NOMO-1 treated with dmso at 0.1 percent for 144 hours (cell line): ENCODE results near the gene AFAP1L2.

Source experiments
- DNase-seq: peaks from one replicate; lab custom pipeline; 2025; ENCODE audit not compliant: unreplicated experiment; lab: John Stamatoyannopoulos, UW

Gene AFAP1L2

DNA sequence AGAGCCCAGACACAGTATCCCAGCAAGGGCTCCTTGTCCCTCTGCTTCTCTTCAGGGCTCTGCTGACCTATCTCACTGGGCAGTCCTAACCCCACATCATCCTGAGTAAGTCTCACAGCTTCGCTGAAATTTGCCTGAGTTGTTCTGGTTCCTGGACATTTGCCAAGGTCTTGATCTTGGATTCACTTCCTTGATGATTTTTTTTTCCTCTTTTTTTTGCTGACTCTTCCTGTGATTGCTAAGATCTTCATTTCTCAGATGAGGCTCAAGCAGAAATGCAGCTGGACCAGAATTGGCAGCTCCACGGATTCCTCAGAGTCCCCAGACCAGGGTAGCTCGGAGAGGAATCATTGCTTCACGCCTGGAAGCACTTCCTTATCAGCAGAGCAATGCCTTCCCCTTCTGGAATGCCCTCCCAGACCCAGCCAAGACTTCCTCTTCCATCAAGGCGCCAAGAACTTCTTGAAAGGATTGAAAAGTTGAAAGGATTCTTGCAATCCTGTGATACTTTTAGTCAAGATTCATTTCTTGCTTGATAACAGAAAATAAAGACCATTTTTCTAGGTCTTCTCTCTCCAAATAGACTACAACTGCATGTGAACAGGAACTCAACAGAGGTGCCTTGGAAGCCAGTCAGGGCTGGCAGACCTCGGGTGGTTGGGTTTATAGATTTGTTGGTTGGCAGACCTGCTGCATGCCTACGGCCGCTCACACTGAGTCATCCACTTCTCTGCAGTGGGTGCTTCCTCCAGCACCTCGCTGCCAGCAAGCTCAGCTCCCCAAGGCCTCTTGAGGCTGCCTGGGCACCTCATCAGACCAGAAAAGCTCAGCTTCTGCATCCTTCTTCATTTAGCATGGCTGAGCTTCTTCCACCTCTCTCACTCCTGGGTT, 8.8 kb upstream of the AFAP1L2 start:
- no peak for DNase-seq

DNA sequence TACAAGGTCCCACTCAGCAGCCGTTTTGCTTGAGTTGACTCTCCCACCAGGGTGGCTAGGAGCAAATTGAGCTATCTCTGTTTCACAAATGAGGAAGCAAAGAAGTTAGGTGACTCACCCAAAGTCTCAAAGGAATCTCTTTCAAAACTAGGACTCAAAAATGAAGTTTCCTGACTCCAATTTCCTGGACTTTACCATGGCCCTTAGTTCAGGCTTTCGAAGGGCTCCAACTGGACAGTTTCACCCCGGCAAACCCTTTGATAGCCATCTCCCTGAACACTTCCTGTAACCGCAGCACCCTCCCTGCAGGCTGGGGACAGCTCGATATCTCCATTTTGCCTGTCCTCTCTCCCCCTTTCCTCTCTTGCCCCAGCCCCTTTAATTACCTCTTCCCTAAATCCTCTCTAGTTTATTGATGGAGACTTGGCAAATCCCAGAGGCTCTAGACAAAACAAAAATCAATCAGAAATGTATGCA, 4.7 kb upstream of the AFAP1L2 start:
- no peak for DNase-seq

GRCh38 chr10:114408112-114408967, 4.0 kb upstream of the AFAP1L2 start:
- DNase-seq = no peak

GRCh38 chr10:114406455-114406854, 2.2 kb upstream of the AFAP1L2 start:
- no peak for DNase-seq

DNA sequence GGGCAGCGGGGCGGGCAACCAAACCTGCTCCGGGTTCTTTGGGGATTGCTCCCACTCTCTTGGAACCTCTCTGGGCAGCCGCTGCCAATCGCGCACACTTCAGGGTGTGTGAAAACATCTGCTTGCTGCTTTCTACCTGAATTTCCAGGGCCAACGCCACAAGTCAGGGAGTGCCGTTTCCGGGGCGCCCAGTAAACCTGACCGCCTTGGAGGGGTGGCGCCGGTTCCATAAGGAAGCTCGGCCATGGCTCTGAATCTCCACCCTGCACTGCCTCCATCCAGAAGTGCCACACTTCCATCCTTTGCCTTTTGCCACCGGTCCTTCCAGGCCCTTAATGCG, 679 bp upstream of the AFAP1L2 start:
- no peak for DNase-seq

DNA sequence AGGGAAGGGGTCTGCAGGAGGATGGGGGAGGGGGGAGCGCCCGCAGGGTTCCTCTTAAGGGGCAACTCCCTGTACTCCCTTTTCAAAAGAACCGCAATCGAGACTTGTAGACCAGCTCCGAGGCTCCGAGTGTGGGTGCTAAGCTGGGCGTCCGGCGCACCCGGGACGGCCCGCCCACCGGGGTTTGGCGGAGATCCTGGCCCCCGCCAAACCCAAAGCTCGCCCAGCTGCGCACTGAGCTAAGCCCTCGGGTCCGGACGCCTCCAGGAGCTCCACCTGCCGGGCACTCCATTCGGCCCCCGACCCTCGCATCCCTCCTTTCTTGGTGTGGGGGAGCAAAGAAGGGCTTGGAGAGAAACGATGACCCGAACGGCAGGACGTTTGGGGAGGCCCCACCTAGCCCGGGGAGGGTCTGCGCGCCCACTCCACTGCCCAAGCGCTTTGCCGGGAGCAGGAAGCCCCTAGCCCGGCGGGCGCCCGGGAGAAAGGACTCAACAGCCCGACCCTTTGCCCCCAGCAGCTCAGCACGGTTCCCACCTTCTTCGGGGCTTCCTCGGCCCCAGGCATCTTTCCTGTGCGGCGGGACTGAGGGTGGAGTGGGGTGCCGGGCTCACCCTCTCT, 651 bp downstream of the AFAP1L2 start:
- no peak for DNase-seq

GRCh38 chr10:114402871-114403540, 1.3 kb downstream of the AFAP1L2 start:
- DNase-seq = no peak

DNA sequence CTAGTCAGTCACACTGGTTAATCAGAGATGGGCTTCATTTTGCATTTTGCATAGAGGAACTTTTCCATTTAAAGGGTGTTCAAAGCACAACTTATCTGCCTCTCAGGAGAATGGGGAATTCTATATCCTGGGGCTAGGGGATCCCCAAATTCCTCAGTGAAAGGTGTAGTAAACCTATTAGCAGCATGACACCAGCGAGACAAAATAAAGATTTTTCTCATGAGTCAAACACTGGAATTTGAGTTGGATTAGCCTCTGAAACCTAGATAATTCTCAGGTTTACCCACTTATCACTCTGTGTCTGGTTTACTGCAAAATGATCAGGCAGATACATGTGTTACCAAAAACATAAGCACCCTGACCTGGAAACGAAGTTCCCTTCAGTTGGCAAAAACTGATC, 2.1 kb downstream of the AFAP1L2 start:
- no peak for DNase-seq

GRCh38 chr10:114401195-114401791, 3.0 kb downstream of the AFAP1L2 start:
- DNase-seq = no peak

- DNase-seq = no peak
Measured at GRCh38 chr10:114400091-114400490, 4.2 kb downstream of the AFAP1L2 start.

DNA sequence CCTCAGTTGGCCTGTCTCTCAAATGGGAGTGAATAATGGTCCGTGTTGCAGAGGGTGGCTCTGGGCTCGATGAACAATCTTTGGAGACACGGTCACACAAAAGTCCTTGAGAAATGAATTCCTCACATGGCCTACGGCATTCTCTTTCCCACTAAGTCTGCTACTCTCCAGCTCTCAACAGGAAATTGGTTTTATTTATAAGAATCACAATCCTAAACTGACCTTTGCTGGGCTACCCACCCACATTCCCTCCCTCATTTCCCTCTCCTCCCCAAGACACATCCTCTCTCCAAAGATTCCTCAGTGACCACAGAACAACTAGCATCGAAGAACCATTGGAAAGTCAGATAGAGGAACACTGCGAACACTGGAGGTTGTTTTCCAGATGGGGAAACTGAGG, 4.7 kb downstream of the AFAP1L2 start:
- no peak for DNase-seq

DNA sequence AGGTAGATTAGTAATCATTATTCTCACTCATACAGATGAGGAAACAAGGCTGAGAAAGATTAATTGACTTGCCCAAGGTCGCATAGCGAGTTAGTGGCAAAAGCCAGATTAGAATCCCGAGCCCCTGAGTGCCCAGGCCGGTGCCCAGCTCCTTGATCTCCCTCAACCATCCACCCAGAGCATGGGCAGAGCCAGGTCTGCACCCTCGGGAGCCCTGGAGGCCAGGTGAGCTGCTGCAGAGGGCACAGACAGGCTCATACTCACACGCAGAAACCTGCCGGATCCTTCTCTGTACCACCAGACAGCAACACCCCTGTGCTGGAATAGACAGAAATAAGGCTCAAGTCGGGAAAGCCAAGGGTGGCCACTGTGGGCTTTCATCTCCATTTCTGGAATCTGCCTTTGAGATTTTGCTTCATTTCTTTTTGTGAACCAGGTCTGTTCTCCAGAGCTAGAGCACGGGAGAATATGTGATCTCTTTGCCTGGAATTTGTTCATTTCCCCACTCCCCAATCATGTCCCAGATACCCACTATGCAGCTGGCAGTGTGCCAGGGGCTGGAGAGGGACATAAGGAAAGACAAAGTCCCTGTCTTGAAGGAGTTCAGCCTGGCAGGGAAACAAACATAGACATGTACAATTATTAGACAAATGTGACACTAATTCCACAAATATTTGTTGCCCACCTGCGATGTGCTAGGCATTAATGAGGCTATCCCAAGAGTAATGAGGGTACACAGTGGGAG, 5.5 kb downstream of the AFAP1L2 start:
- DNase-seq = no peak

DNA sequence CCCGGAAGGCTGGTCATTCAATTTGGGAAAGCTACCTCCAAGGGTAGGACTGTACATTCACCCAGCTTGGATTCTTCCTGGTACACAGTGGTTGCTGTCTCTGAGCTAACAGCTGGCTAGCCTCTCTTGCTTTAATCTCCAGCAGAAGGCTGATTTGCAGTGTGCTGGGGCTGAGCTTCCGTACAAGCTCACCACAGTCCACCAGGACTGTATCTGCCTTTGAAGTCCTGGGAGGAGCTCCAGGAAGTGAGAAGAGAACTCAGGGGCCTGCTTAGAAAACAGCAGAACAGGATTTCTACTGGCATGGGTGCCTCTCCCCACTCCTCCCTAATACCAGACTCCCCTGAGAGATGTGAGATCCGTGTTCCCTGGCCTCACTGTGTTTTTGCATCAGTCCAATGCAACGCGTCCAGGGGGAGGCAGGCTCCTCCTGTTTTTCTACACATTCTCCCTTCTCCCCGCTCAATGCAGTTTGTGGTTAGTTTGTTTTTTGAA, 6.6 kb downstream of the AFAP1L2 start:
- no peak for DNase-seq

DNA sequence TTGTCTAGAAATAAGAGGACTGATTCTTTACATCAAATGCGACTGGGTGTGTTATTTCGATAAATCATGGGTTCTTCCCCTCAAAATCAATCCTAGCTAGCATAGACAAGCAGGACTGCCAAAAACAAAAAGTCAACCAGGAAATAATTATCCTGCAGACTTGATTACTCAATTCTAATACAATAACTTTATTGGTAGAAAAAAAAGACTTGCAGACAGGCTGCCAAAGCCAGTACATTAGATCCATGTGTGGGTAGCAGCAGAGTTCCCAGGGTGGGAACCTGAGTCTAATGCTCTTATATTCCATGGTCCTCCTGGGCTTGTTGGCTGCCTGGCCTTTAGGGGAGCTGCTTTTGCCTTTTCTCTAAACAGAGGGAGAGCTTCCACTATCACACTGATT, 7.8 kb downstream of the AFAP1L2 start:
- no peak for DNase-seq

- DNase-seq = no peak
Measured at GRCh38 chr10:114395366-114396022, 8.8 kb downstream of the AFAP1L2 start.

- DNase-seq = no peak
Measured at GRCh38 chr10:114394531-114394930, 9.8 kb downstream of the AFAP1L2 start.

GRCh38 chr10:114393886-114394285, 10.4 kb downstream of the AFAP1L2 start:
- no peak for DNase-seq

GRCh38 chr10:114393482-114393881, 10.8 kb downstream of the AFAP1L2 start:
- no peak for DNase-seq

- DNase-seq = no peak
Measured at GRCh38 chr10:114392112-114392835, 12.0 kb downstream of the AFAP1L2 start.
